Dendritic cell treated with granulocyte-macrophage colony-stimulating factor and Interleukin-4, amounts not matched to agents 40 ng/mL and 50 ng/mL, for 4 days (primary cell): Measurements from ENCODE around the gene TRIM32.

Experiments used
- H3K27ac Mint-ChIP-seq: one replicate; pipeline ENCODE4 v1.8.0; 2022; ENCODE audit warnings: mild to moderate bottlenecking, mixed read lengths
- H3K27me3 Mint-ChIP-seq: one replicate; pipeline ENCODE4 v1.8.0; 2022; ENCODE audit warnings: mild to moderate bottlenecking, mixed read lengths
- H3K36me3 Mint-ChIP-seq: one replicate; pipeline ENCODE4 v1.8.0; 2022; ENCODE audit warnings: low read depth, mixed read lengths
- H3K4me1 Mint-ChIP-seq: one replicate; pipeline ENCODE4 v1.8.0; 2022; ENCODE audit warnings: low read depth, mixed read lengths
- H3K4me3 Mint-ChIP-seq: one replicate; pipeline ENCODE4 v1.8.0; 2022; ENCODE audit warnings: mild to moderate bottlenecking, moderate library complexity, mixed read lengths
- H3K9me3 Mint-ChIP-seq: one replicate; pipeline ENCODE4 v1.8.0; 2022; ENCODE audit warnings: mixed read lengths
- intact Hi-C: fragments of 100-400 bp; cut with micrococcal nuclease; formaldehyde crosslinking; loops from one replicate; pipeline ENCODE4 v1.15.0; 2022

The TRIM32 gene

GRCh38 chr9:116661037-116661954, 25.8 kb upstream of the TRIM32 start:
- no peaks in the 10 kb centered on the region for H3K9me3 Mint-ChIP-seq
- no peak overlapping the region for H3K4me3 Mint-ChIP-seq
- H3K36me3 Mint-ChIP-seq, result no peaks in the 10 kb centered on the region
- intact Hi-C loops, result loop anchor here (2.0 kb wide), 1 partner anchor 1068 kb away; no protein-coding TSS in a partner anchor
- H3K27ac Mint-ChIP-seq, result no peak overlapping the region
- no peaks in the 10 kb centered on the region for H3K27me3 Mint-ChIP-seq
- no peaks in the 10 kb centered on the region for H3K4me1 Mint-ChIP-seq

DNA sequence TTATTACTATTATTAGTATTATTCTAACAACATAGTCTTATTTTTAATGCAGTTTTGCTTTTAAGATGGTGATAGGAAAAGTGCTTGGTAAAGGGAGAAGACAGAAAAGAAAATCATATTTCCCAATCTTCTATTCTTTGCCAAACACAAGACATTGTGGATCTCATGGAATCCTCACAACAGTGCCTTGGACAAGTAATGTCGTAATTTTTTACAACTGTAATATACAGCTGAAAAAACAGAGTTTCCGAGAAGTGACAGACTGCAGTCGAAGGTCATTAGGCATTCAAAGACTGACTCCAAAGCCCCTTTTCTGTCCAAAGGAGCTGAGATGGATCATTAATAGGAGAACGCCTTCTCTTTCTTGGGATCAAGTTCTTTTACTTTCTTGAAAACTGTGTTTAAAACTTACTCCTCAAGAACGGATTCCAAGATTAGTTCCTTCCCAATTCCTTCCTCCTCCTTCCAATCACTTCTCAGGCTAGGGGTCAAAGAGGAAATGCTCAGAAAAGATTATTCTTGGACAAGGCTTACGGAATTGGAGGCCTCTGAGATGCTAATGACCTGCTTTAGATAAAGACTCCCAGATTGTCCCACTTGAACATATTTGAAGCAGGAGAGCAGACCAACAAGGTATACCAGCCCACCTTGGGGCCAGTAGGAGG, 24.3 kb upstream of the TRIM32 start:
- no peaks in the 10 kb centered on the region for H3K9me3 Mint-ChIP-seq
- no peaks in the 10 kb centered on the region for H3K27me3 Mint-ChIP-seq
- no peak overlapping the region for H3K4me3 Mint-ChIP-seq
- intact Hi-C loops, result no loop called here
- H3K4me1 Mint-ChIP-seq, result no peaks in the 10 kb centered on the region
- H3K36me3 Mint-ChIP-seq, result no peaks in the 10 kb centered on the region
- no peak overlapping the region for H3K27ac Mint-ChIP-seq

- intact Hi-C loops, result no loop called here
- Mint-ChIP-seq H3K27me3 (no peaks in the 10 kb centered on the region), H3K9me3 (no peaks in the 10 kb centered on the region)
These were observed 23.5 kb upstream of the TRIM32 start for GRCh38 chr9:116663581-116663980.

GRCh38 chr9:116668970-116669695, 18.0 kb upstream of the TRIM32 start:
- intact Hi-C loops, result no loop called here
- H3K27ac Mint-ChIP-seq, result no peak overlapping the region
- no peaks in the 10 kb centered on the region for H3K36me3 Mint-ChIP-seq
- no peaks in the 10 kb centered on the region for H3K4me1 Mint-ChIP-seq
- H3K27me3 Mint-ChIP-seq, result no peaks in the 10 kb centered on the region
- H3K4me3 Mint-ChIP-seq, result no peak overlapping the region
- peaks cover 27% of the 10 kb centered on the region for H3K9me3 Mint-ChIP-seq

More at GRCh38 chr9:116663581-116663980, 23.5 kb upstream of the TRIM32 start:
- Mint-ChIP-seq H3K4me1 (no peaks in the 10 kb centered on the region), H3K27ac (no peak overlapping the region), H3K4me3 (no peak overlapping the region), H3K36me3 (no peaks in the 10 kb centered on the region)

DNA sequence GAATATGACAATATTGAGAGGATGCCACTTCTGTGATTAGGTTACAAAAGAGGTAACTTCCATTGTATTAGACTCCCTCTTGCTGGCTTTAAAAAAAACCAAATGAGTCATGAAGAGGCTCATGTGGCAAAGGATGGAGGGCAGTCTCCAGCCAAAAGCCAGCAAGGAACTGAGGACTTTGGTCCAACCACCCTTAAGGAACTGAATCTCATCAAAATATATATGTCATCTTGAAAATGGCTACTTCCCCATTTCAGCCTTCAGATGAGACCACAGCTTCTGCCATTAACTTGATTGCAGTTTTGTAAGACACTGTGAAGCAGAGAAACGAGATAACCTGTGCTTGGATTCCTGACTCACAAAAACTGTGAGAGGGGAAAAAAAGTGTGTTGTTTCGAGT, 15.5 kb upstream of the TRIM32 start:
- Mint-ChIP-seq H3K36me3 (no peaks in the 10 kb centered on the region), H3K4me1 (no peaks in the 10 kb centered on the region), H3K27me3 (peaks cover 2% of the 10 kb centered on the region), H3K4me3 (no peak overlapping the region), H3K9me3 (peaks cover 43% of the 10 kb centered on the region), H3K27ac (no peak overlapping the region)
- intact Hi-C loops, result no loop called here

- no peak overlapping the region for H3K4me3 Mint-ChIP-seq
- intact Hi-C loops, result no loop called here
- H3K27me3 Mint-ChIP-seq, result peaks cover 2% of the 10 kb centered on the region
- H3K9me3 Mint-ChIP-seq, result peaks cover 43% of the 10 kb centered on the region
- H3K36me3 Mint-ChIP-seq, result no peaks in the 10 kb centered on the region
- H3K27ac Mint-ChIP-seq, result no peak overlapping the region
- H3K4me1 Mint-ChIP-seq, result no peaks in the 10 kb centered on the region
These were observed 13.7 kb upstream of the TRIM32 start for GRCh38 chr9:116673375-116673774.

DNA sequence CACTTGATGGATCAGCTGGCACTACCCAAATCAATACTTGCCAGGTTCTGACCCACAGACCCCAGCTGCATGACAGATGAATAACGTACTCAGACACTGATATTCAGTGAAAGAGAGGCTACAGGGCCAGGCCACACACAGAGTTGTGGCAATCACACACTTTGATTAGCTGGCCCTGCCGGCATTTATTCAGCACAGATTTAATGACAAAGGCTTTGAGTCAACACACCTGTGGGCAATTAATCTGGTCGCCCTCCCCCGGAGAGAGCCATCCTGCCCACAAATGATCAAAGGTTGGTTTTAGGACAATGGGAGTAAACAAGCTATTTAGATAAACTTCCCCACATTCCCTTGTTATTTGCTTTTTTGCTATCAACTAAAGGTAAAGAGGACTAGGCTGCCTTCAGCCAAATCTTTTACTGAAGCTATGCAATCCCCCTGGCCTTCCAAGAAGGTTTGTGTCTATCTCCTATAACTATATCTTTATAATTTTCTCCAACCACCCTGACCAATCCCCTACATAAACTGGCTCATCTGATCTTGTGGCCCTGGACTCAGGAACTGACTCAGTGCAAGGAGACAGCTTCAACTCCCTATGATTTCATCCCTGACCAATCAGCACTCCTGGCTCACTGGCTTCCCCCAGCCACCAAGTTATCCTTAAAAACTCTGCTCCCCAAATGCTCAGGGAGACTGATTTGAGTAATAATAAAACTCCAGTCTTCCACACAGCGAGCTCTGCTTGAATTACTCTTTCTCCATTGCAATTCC, 12.7 kb upstream of the TRIM32 start:
- H3K27ac Mint-ChIP-seq, result no peak overlapping the region
- no peaks in the 10 kb centered on the region for H3K36me3 Mint-ChIP-seq
- H3K9me3 Mint-ChIP-seq, result peaks cover 43% of the 10 kb centered on the region
- H3K4me3 Mint-ChIP-seq, result no peak overlapping the region
- intact Hi-C loops, result no loop called here
- no peaks in the 10 kb centered on the region for H3K4me1 Mint-ChIP-seq
- peaks cover 2% of the 10 kb centered on the region for H3K27me3 Mint-ChIP-seq

DNA sequence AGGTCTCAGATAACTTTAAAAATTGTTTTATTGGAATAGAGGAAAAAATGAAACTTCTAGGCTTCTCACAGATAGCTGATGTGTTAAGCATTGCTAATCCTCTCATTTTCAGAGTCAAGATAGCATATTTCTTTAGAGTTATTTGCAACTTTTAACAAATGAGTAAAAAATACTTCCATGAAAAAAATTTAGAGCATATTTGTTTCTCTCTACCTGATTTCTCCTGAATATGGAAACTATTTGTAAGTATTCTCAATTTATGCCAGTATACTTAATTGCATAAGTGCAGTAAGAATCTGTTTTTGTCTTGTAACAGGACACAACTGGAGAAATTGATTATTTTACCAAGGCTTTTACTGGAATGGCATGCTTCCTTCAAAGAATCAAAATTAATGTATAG, 3.6 kb upstream of the TRIM32 start:
- intact Hi-C loops, result no loop called here
- peaks cover 13% of the 10 kb centered on the region for H3K4me1 Mint-ChIP-seq
- H3K9me3 Mint-ChIP-seq, result no peaks in the 10 kb centered on the region
- H3K27ac Mint-ChIP-seq, result no peak overlapping the region
- H3K27me3 Mint-ChIP-seq, result peaks cover 19% of the 10 kb centered on the region
- peaks cover 6% of the 10 kb centered on the region for H3K36me3 Mint-ChIP-seq
- H3K4me3 Mint-ChIP-seq, result no peak overlapping the region

DNA sequence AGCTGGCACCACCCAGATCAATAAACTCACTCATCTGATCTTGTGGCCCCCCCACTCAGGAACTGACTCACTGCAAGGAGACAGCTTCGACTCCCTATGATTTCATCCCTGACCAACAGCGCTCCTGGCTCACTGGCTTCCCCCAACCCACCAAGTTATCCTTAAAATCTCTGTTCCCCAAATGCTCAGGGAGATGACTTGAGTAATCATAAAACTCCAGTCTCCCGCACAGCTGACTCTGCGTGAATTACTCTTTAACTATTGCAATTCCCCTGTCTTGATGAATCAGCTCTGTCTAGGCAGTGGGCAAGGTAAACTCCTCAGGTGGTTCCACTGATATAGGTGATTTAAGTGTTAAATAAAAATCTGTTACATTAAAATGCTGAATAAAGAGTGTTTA, 1.9 kb upstream of the TRIM32 start:
- no peak overlapping the region for H3K27ac Mint-ChIP-seq
- peaks cover 19% of the 10 kb centered on the region for H3K27me3 Mint-ChIP-seq
- H3K4me3 Mint-ChIP-seq, result no peak overlapping the region
- peaks cover 25% of the 10 kb centered on the region for H3K4me1 Mint-ChIP-seq
- H3K9me3 Mint-ChIP-seq, result no peaks in the 10 kb centered on the region
- intact Hi-C loops, result no loop called here
- peaks cover 6% of the 10 kb centered on the region for H3K36me3 Mint-ChIP-seq

DNA sequence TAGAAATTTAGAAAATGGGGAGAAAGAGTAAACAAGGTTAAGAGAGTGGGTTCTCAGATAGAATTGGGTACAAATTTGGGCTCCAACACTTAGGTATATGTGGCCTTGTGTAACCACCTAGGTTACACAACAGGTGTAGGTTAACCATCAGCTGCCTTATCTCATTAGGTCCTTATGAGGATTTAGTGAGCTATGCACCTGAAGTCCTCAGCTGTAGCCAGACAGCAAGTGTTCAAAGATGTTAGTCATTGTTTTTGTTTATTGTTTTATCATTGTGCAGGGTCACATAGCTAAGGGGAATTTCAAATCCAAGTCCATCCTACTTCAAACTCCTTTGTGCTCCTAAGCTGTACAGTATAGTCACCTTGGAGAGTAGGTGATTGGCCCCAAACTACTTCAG, 970 bp upstream of the TRIM32 start:
- no peak overlapping the region for H3K27ac Mint-ChIP-seq
- no peak overlapping the region for H3K4me3 Mint-ChIP-seq
- no peaks in the 10 kb centered on the region for H3K9me3 Mint-ChIP-seq
- intact Hi-C loops, result no loop called here
- peaks cover 6% of the 10 kb centered on the region for H3K36me3 Mint-ChIP-seq
- peaks cover 19% of the 10 kb centered on the region for H3K27me3 Mint-ChIP-seq
- peaks cover 25% of the 10 kb centered on the region for H3K4me1 Mint-ChIP-seq

DNA sequence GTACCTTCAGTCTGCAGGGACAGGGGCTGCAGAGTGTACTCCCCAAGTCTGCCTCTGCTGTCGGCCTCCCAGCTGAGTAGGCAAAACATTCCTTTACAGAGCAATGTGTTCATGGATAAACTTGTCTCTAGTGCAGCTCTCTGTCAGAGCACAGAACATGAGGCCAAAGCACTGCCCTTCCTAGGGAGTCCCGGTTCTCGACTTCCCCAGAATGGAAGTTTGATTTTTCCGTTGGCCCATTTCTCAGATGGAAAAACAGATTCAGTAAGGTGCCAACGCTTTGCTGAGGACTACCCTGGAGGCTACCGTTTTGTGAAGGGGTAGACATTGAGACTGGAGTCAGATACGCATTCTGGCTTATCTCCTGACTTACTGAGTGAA, 422 bp upstream of the TRIM32 start:
- Mint-ChIP-seq H3K4me1 (peaks cover 25% of the 10 kb centered on the region), H3K27ac (peak overlapping the region; percentile 78), H3K36me3 (peaks cover 6% of the 10 kb centered on the region), H3K4me3 (peak overlapping the region; percentile 88), H3K9me3 (no peaks in the 10 kb centered on the region), H3K27me3 (peaks cover 19% of the 10 kb centered on the region)
- intact Hi-C loops, result no loop called here

DNA sequence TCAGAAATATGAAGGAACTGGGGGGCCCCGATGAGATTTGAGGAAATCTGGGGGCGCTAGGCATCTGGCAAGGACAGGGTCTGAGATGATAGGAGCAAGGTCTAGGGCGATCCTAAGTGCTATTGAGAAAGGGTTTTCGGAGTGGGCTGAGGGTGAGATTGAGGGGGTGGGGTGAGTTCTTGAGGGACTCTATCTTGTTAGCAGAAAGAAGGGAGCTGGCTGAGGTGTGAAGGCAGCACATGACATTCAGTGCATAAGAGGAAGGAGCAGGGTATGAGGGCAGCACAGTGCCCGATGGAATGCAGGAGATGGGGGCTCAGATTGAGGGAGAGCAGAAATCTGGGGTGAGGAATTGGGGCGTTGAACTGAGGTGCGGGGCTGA, 640 bp downstream of the TRIM32 start:
- Mint-ChIP-seq H3K4me1 (peaks cover 30% of the 10 kb centered on the region), H3K4me3 (peak overlapping the region; percentile 88), H3K36me3 (peaks cover 6% of the 10 kb centered on the region), H3K27ac (peak overlapping the region; percentile 78), H3K9me3 (no peaks in the 10 kb centered on the region), H3K27me3 (peaks cover 19% of the 10 kb centered on the region)
- intact Hi-C loops, result no loop called here

- intact Hi-C loops, result no loop called here
- peaks cover 6% of the 10 kb centered on the region for H3K36me3 Mint-ChIP-seq
- no peaks in the 10 kb centered on the region for H3K9me3 Mint-ChIP-seq
- peaks cover 36% of the 10 kb centered on the region for H3K4me1 Mint-ChIP-seq
- no peak overlapping the region for H3K27ac Mint-ChIP-seq
- H3K4me3 Mint-ChIP-seq, result no peak overlapping the region
- H3K27me3 Mint-ChIP-seq, result peaks cover 19% of the 10 kb centered on the region
These were observed 1.8 kb downstream of the TRIM32 start for GRCh38 chr9:116688806-116689485.
